Measurements from ENCODE around the gene NAV1. TPM values are rescaled to one million over a fixed set of nuclear protein-coding genes. Genes with fewer than 3 reads are reported as not detected.

NAV1 gene
- total RNA-seq, 1 experiment from 2014 or later, result 45.3 TPM

DNA sequence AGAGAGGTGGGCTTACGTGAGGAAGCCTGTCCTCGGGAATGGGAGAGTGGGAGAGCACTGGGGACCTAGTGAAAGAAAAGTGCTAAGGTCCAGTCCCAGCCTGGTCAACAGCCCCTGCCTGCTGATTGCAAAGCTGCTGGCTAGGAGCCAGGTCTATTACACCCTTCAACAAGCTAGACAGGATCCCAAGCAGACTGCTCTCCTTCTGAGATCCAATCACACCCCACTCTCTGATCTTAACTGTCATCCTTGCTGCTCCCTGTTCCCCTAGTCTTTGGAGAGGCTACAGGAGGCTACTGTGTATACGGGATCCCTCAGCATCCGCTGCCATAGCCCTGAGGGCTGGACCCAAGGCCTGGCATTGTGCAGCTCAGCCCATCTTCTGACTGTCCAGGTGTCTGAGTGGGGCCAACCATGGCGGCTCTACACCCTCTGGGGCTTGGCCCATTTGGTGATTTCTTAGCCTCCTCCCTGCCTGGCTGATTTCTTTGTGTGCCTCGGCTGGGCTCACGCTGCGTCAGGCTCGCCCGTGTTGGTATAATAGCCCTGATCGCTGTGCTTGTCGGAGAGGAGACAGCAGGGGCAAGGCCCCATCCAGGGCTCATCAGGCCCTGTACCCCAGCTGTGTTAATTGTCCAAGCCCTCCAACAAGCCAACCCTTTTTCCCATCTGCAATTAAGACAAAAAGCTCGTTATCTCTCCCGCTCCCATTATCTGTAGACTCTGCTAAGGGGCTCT is 43.9 kb downstream of the NAV1 start:
- H4K20me1 ChIP-seq (ENCODE audit: insufficient read depth), result no peaks in the 10 kb centered on the region
- DNase-seq, result no peak

GRCh38 chr1:201583663-201584062 is 44.7 kb downstream of the NAV1 start:
- no peak for TF ChIP-seq EZH2 (IDR thresholded peaks at IDR 0.05; ENCODE audit: low read depth)
- no peak for TF ChIP-seq CTCF (conservative IDR thresholded peaks at IDR 0.05)
- H3K79me2 ChIP-seq (ENCODE audit: low read depth), result no peaks in the 10 kb centered on the region
- POLR2A ChIA-PET (ENCODE audit: unreplicated experiment), result no interaction called here

More for the DNA sequence above, 43.9 kb downstream of the NAV1 start:
- Histone ChIP-seq H3K4me2 (no peak overlapping the region), H3F3A (ENCODE audit: insufficient read depth, low read depth) (no peaks in the 10 kb centered on the region), H3K27me3 (ENCODE audit: insufficient read depth, low read depth) (no peaks in the 10 kb centered on the region), H3K4me3 (no peak overlapping the region), H3K79me2 (ENCODE audit: low read depth) (no peaks in the 10 kb centered on the region), H3K9me3 (ENCODE audit: insufficient read depth, low read depth) (no peaks in the 10 kb centered on the region), H2AFZ (no peak overlapping the region), H3K9me2 (ENCODE audit: insufficient read depth) (no peaks in the 10 kb centered on the region), H3K4me1 (replicated peaks; ENCODE audit: insufficient read depth) (no peaks in the 10 kb centered on the region), H3K36me3 (ENCODE audit: low read depth) (no peaks in the 10 kb centered on the region), H3K27ac (no peak overlapping the region)
- no TSS peak for BruUV-seq (replicated peaks)
- no peak for TF ChIP-seq CTCF (conservative IDR thresholded peaks at IDR 0.05)
- no peak for TF ChIP-seq EZH2 (IDR thresholded peaks at IDR 0.05; ENCODE audit: low read depth)
- intact Hi-C loops (cut with micrococcal nuclease; ENCODE audit: unreplicated experiment), result no loop called here
- ChIA-PET CTCF (no interaction called here), POLR2A (ENCODE audit: unreplicated experiment) (no interaction called here)

GRCh38 chr1:201584471-201585092 is 45.7 kb downstream of the NAV1 start:
- H3K4me3 ChIP-seq, result no peak overlapping the region
- no peak overlapping the region for H2AFZ ChIP-seq
- H3K9me2 ChIP-seq (ENCODE audit: insufficient read depth), result no peaks in the 10 kb centered on the region
- intact Hi-C loops (cut with micrococcal nuclease; ENCODE audit: unreplicated experiment), result no loop called here
- no peaks in the 10 kb centered on the region for H4K20me1 ChIP-seq (ENCODE audit: insufficient read depth)
- no peaks in the 10 kb centered on the region for H3K4me1 ChIP-seq (replicated peaks; ENCODE audit: insufficient read depth)
- DNase-seq, result no peak
- no peaks in the 10 kb centered on the region for H3K36me3 ChIP-seq (ENCODE audit: low read depth)
- BruUV-seq (replicated peaks), result no TSS peak
- H3K27me3 ChIP-seq (ENCODE audit: insufficient read depth, low read depth), result no peaks in the 10 kb centered on the region
- TF ChIP-seq EZH2 (IDR thresholded peaks at IDR 0.05; ENCODE audit: low read depth), result no peak
- TF ChIP-seq CTCF (conservative IDR thresholded peaks at IDR 0.05), result no peak
- H3K79me2 ChIP-seq (ENCODE audit: low read depth), result no peaks in the 10 kb centered on the region
- no peaks in the 10 kb centered on the region for H3F3A ChIP-seq (ENCODE audit: insufficient read depth, low read depth)
- no peak overlapping the region for H3K4me2 ChIP-seq
- ChIA-PET CTCF (no interaction called here), POLR2A (ENCODE audit: unreplicated experiment) (no interaction called here)
- no peak overlapping the region for H3K27ac ChIP-seq
- no peaks in the 10 kb centered on the region for H3K9me3 ChIP-seq (ENCODE audit: insufficient read depth, low read depth)

More at GRCh38 chr1:201583663-201584062, 44.7 kb downstream of the NAV1 start:
- Histone ChIP-seq H3K9me3 (ENCODE audit: insufficient read depth, low read depth) (no peaks in the 10 kb centered on the region), H4K20me1 (ENCODE audit: insufficient read depth) (no peaks in the 10 kb centered on the region), H2AFZ (no peak overlapping the region), H3K4me3 (no peak overlapping the region), H3K4me1 (replicated peaks; ENCODE audit: insufficient read depth) (no peaks in the 10 kb centered on the region), H3K27ac (no peak overlapping the region), H3K4me2 (no peak overlapping the region), H3F3A (ENCODE audit: insufficient read depth, low read depth) (no peaks in the 10 kb centered on the region), H3K9me2 (ENCODE audit: insufficient read depth) (no peaks in the 10 kb centered on the region), H3K36me3 (ENCODE audit: low read depth) (no peaks in the 10 kb centered on the region), H3K27me3 (ENCODE audit: insufficient read depth, low read depth) (no peaks in the 10 kb centered on the region)
- no peak for DNase-seq
- CTCF ChIA-PET, result no interaction called here
- BruUV-seq (replicated peaks), result no TSS peak
- intact Hi-C loops (cut with micrococcal nuclease; ENCODE audit: unreplicated experiment), result no loop called here
